Measurements from ENCODE around the gene SPP1. TPM values are rescaled to one million over a fixed set of nuclear protein-coding genes. Genes with fewer than 3 reads are reported as not detected.
"Not testable (repeated sequence)": the region's sequence is repeated elsewhere in the genome, so short reads cannot be mapped to it uniquely, and the experiment has no call there.

Gene SPP1
- total RNA-seq, 1 donor from 2014 or later: 11.8 TPM

DNA sequence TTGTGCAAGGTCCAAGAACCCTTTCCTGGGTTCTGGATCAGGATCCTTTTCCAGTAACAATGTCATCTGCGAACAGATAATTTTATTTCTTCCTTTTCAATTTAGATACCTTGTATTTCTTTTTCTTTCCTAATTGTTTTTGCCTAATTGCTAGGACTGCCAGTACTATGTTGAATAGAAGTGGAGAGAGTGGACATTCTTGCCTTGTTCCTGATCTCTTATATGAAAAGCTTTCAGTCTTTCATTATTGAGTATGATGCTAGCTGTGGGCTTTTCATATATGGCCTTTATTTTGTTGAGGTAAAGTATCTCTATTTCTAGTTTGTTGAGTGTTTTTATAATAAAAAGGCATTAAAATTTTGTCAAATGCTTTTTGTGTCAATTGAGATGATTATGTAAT is 42.2 kb upstream of the SPP1 start:
- Histone ChIP-seq H3K4me1 (no peaks in the 10 kb centered on the region), H3K4me3 (no peak overlapping the region), H3K9me3 (no peaks in the 10 kb centered on the region), H3K27ac (no peak overlapping the region), H3K36me3 (no peaks in the 10 kb centered on the region), H3K27me3 (no peaks in the 10 kb centered on the region)
- no peak for DNase-seq (ENCODE audit: extremely low spot score in 2 of 2)
- TF ChIP-seq POLR2AphosphoS5 (IDR thresholded peaks at IDR 0.05; ENCODE audit: insufficient read depth in 1 of 2, low read depth in 1 of 2): no peak
- TF ChIP-seq, protein P1, sequence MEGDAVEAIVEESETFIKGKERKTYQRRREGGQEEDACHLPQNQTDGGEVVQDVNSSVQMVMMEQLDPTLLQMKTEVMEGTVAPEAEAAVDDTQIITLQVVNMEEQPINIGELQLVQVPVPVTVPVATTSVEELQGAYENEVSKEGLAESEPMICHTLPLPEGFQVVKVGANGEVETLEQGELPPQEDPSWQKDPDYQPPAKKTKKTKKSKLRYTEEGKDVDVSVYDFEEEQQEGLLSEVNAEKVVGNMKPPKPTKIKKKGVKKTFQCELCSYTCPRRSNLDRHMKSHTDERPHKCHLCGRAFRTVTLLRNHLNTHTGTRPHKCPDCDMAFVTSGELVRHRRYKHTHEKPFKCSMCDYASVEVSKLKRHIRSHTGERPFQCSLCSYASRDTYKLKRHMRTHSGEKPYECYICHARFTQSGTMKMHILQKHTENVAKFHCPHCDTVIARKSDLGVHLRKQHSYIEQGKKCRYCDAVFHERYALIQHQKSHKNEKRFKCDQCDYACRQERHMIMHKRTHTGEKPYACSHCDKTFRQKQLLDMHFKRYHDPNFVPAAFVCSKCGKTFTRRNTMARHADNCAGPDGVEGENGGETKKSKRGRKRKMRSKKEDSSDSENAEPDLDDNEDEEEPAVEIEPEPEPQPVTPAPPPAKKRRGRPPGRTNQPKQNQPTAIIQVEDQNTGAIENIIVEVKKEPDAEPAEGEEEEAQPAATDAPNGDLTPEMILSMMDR (IDR thresholded peaks at IDR 0.05): no peak
- no peak for TF ChIP-seq POLR2A (IDR thresholded peaks at IDR 0.05)
- intact Hi-C loops (cut with DNase I): no loop called here

DNA sequence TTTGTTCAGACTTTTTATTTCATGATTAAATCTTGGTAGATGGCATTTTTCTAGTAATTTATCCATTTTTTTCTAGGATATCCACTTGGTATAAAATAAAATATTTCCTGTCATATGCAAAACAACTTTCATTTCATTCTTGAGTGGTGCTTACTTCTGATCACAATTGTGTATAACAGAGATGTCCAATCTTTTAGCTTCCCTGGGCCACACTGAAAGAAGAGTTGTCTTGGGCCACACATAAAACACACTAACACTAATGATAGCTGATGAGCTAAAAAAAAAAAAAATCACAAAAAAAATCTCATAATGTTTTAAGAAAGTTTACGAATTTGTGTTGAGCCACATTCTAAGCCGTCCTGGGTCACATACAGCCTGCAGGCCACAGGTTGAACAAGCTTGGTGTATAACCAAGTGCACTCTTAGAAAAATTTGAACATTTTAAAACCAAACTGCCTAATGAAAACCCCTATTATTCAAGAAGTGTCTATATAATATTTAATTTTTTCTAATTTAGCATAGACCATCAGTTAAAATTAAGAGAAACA is 41.3 kb upstream of the SPP1 start:
- no peak overlapping the region for H3K4me3 ChIP-seq
- intact Hi-C loops (cut with DNase I): no loop called here
- no peak overlapping the region for H3K27ac ChIP-seq
- no peaks in the 10 kb centered on the region for H3K27me3 ChIP-seq
- no peak for TF ChIP-seq POLR2A (IDR thresholded peaks at IDR 0.05)
- TF ChIP-seq, protein P1 (IDR thresholded peaks at IDR 0.05): no peak
- TF ChIP-seq POLR2AphosphoS5 (IDR thresholded peaks at IDR 0.05; ENCODE audit: insufficient read depth in 1 of 2, low read depth in 1 of 2): no peak
- no peaks in the 10 kb centered on the region for H3K36me3 ChIP-seq
- H3K9me3 ChIP-seq: no peaks in the 10 kb centered on the region
- no peak for DNase-seq (ENCODE audit: extremely low spot score in 2 of 2)
- no peaks in the 10 kb centered on the region for H3K4me1 ChIP-seq

DNA sequence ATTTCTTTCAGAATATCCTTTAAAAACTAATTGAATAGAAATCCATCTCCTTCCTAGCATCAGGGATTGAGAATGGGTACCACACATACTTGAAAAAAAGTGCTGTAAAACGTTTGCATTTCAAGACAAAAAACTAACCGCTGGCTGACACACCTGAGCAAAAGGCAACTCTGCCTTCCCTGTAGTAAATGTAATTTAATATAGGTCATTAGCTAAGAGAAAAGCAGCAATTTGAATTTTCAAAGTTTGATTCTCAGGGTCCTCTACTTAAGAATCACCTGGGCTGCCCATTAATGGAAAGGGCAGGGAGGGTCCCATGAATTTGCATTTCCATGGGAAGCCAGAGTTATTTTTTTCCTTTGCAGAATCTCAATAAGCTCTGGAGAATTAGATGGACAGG is 40.5 kb upstream of the SPP1 start:
- H3K9me3 ChIP-seq: no peaks in the 10 kb centered on the region
- no peak for TF ChIP-seq POLR2AphosphoS5 (IDR thresholded peaks at IDR 0.05; ENCODE audit: insufficient read depth in 1 of 2, low read depth in 1 of 2)
- TF ChIP-seq, protein P1 (IDR thresholded peaks at IDR 0.05): no peak
- TF ChIP-seq POLR2A (IDR thresholded peaks at IDR 0.05): no peak
- DNase-seq (ENCODE audit: extremely low spot score in 2 of 2): no peak
- H3K4me3 ChIP-seq: no peak overlapping the region
- no peak overlapping the region for H3K27ac ChIP-seq
- H3K4me1 ChIP-seq: no peaks in the 10 kb centered on the region
- intact Hi-C loops (cut with DNase I): no loop called here
- H3K27me3 ChIP-seq: no peaks in the 10 kb centered on the region
- no peaks in the 10 kb centered on the region for H3K36me3 ChIP-seq

DNA sequence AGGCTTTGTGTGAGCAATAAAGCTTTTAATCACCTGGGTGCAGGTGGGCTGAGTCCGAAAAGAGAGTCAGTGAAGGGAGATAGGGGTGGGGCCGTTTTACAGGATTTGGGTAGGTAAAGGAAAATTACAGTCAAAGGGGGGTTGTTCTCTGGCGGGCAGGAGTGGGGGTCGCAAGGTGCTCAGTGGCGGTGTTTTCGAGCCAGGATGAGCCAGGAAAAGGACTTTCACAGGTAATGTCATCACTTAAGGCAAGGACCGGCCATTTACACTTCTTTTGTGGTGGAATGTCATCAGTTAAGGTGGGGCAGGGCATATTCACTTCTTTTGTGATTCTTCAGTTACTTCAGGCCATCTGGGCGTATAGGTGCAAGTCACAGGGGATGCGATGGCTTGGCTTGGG is 39.6 kb upstream of the SPP1 start:
- H3K36me3 ChIP-seq; H3K4me3 ChIP-seq; H3K9me3 ChIP-seq; H3K27me3 ChIP-seq; H3K27ac ChIP-seq; H3K4me1 ChIP-seq; intact Hi-C loops (cut with DNase I); DNase-seq (ENCODE audit: extremely low spot score in 2 of 2): not testable (repeated sequence)

DNA sequence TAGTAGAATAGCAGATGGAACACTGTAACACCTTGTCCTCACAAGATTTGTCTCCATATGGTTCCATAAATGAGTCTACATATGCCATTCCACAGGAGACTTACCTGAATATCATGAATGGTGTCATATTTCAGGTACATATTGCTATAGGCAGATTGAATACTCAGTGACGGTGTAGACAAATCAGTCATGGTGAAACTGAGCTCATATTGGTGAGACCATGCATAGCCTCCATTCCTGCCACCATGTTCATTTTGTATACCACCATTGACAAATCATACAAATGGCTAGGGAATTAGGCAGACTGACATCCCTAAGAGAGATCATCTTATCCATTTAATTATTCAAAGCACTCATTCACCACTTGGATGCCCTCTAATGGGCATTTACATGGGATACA is 38.0 kb upstream of the SPP1 start:
- no peaks in the 10 kb centered on the region for H3K9me3 ChIP-seq
- no peak overlapping the region for H3K27ac ChIP-seq
- H3K27me3 ChIP-seq: no peaks in the 10 kb centered on the region
- no peaks in the 10 kb centered on the region for H3K4me1 ChIP-seq
- no peak overlapping the region for H3K4me3 ChIP-seq
- TF ChIP-seq, protein P1 (IDR thresholded peaks at IDR 0.05): no peak
- TF ChIP-seq POLR2AphosphoS5 (IDR thresholded peaks at IDR 0.05; ENCODE audit: insufficient read depth in 1 of 2, low read depth in 1 of 2): no peak
- TF ChIP-seq POLR2A (IDR thresholded peaks at IDR 0.05): no peak
- intact Hi-C loops (cut with DNase I): no loop called here
- no peaks in the 10 kb centered on the region for H3K36me3 ChIP-seq
- DNase-seq (ENCODE audit: extremely low spot score in 2 of 2): no peak
